Stimulated activated CD8-positive, alpha-beta memory T cell treated with anti-CD3 and anti-CD28 coated beads, Interleukin-12 subunit alpha, Interleukin-12 subunit beta, amount 100 ng/mL, for 4 hours (primary cell): ENCODE results near the gene CMSS1.

Experiments used
- DNase-seq: peaks from one replicate; pipeline ENCODE4 v3.0.0-alpha.2; 2020; ENCODE audit warnings: low read depth

CMSS1 gene

GRCh38 chr3:99934975-99935797 lies 117.5 kb downstream of the CMSS1 start:
- no peak for DNase-seq

GRCh38 chr3:99938270-99938911 lies 120.7 kb downstream of the CMSS1 start:
- no peak for DNase-seq

- DNase-seq: no peak
Measured at GRCh38 chr3:99939876-99940275, 122.2 kb downstream of the CMSS1 start.

- no peak for DNase-seq
Measured at GRCh38 chr3:99940350-99940749, 122.7 kb downstream of the CMSS1 start.

GRCh38 chr3:99941211-99941610 lies 123.5 kb downstream of the CMSS1 start:
- DNase-seq: no peak

- DNase-seq: no peak
Measured at GRCh38 chr3:99943931-99944761, 126.5 kb downstream of the CMSS1 start.

- no peak for DNase-seq
Measured at GRCh38 chr3:99945328-99945995, 127.8 kb downstream of the CMSS1 start.

- DNase-seq: no peak
Measured at GRCh38 chr3:99947356-99947755, 129.7 kb downstream of the CMSS1 start.

GRCh38 chr3:99948467-99949089 lies 130.9 kb downstream of the CMSS1 start:
- no peak for DNase-seq

- DNase-seq: no peak
Measured at GRCh38 chr3:99949956-99950670, 132.5 kb downstream of the CMSS1 start.

- DNase-seq: no peak
Measured at GRCh38 chr3:99950921-99951320, 133.3 kb downstream of the CMSS1 start.

- DNase-seq: no peak
Measured at GRCh38 chr3:99951701-99952100, 134.0 kb downstream of the CMSS1 start.

- no peak for DNase-seq
Measured at GRCh38 chr3:99952306-99952705, 134.6 kb downstream of the CMSS1 start.

GRCh38 chr3:99953596-99953995 lies 135.9 kb downstream of the CMSS1 start:
- no peak for DNase-seq

GRCh38 chr3:99954914-99955644 lies 137.4 kb downstream of the CMSS1 start:
- DNase-seq: no peak

GRCh38 chr3:99955773-99956562 lies 138.3 kb downstream of the CMSS1 start:
- DNase-seq: no peak

GRCh38 chr3:99957151-99957796 lies 139.6 kb downstream of the CMSS1 start:
- no peak for DNase-seq

GRCh38 chr3:99958222-99958912 lies 140.7 kb downstream of the CMSS1 start:
- no peak for DNase-seq
